ENCODE measurements around the gene IGLL1. TPM values are rescaled to one million over a fixed set of nuclear protein-coding genes. Genes with fewer than 3 reads are reported as not detected.
"Not testable (repeated sequence)": the region's sequence is repeated elsewhere in the genome, so short reads cannot be mapped to it uniquely, and the experiment has no call there.

The IGLL1 gene
- total RNA-seq, 1 experiment from 2014 or later, result not detected

DNA sequence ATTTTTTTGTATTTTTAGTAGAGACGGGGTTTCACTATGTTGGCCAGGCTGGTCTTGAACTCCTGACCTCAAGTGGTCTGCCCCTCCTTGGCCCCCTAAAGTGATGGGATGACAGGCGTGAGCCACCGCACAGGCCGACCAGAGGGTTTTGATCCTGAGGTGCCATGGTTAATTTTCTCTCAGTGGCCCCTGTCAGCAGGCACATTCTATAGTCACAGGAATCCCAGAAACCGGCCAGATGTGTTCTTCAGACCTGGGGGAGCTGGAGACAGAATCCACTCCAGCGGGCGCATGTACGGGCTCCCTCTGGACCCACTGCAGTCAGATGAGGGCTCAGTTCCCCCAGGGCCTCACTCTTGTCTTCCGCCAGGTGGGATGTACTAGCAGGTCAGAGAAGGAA lies 17.0 kb downstream of the IGLL1 start:
- Histone ChIP-seq H3K27me3 (ENCODE audit: control insufficient read depth, insufficient read depth, low read length) (no peaks in the 10 kb centered on the region), H3K36me3 (ENCODE audit: control insufficient read depth, insufficient read depth, low read length) (no peaks in the 10 kb centered on the region), H3K27ac (ENCODE audit: low read length) (no peak overlapping the region), H3K4me1 (ENCODE audit: control insufficient read depth, insufficient read depth, low read length) (no peaks in the 10 kb centered on the region), H3K4me3 (ENCODE audit: low read depth in 2 of 2, low read length in 2 of 2) (no peak overlapping the region), H3K9me3 (ENCODE audit: control insufficient read depth, insufficient read depth, low read depth, low read length) (no peaks in the 10 kb centered on the region)
- intact Hi-C loops (cut with micrococcal nuclease; ENCODE audit: unreplicated experiment), result no loop called here
- in situ Hi-C loops (cut with HindIII; ENCODE audit: low pct_unique_long_range_greater_than_20kb, low sequenced_read_pairs), result no loop called here
- TF ChIP-seq SIN3A (IDR thresholded peaks at IDR 0.05; ENCODE audit: borderline replicate concordance, insufficient read depth, low read depth, low read length) (no peak), POLR2AphosphoS5 (IDR thresholded peaks at IDR 0.05; ENCODE audit: low read depth, low read length) (no peak)
- CTCF ChIA-PET, result no interaction called here
- POLR2A ChIA-PET, result no interaction called here
- no peak for ATAC-seq
- DNase-seq (ENCODE audit: low read depth, low spot score), result no peak
- BruUV-seq (replicated peaks), result no TSS peak

DNA sequence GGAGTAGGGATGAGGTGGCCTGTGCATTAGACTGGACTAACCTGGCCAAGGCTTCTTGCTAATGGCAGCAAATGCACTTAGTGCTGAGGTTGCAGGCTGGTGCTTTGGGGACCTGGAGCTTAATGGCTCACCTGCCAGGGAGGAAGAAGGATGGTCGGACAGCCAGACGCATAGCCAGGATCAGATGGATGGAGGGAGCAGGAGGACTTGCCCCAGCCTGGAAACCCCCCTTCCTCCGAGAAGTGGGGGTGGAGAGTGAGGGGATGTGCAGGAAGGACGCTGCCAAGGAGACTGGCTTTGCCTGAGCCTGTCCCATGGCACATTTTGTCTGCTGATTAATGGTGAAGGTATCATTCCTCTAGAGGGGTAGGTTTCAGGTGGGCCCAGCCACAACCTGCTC lies 17.9 kb downstream of the IGLL1 start:
- Histone ChIP-seq H3K27me3 (ENCODE audit: control insufficient read depth, insufficient read depth, low read length) (no peaks in the 10 kb centered on the region), H3K4me3 (ENCODE audit: low read depth in 2 of 2, low read length in 2 of 2) (no peak overlapping the region), H3K36me3 (ENCODE audit: control insufficient read depth, insufficient read depth, low read length) (no peaks in the 10 kb centered on the region), H3K27ac (ENCODE audit: low read length) (no peak overlapping the region), H3K9me3 (ENCODE audit: control insufficient read depth, insufficient read depth, low read depth, low read length) (no peaks in the 10 kb centered on the region), H3K4me1 (ENCODE audit: control insufficient read depth, insufficient read depth, low read length) (no peaks in the 10 kb centered on the region)
- TF ChIP-seq, protein P1, sequence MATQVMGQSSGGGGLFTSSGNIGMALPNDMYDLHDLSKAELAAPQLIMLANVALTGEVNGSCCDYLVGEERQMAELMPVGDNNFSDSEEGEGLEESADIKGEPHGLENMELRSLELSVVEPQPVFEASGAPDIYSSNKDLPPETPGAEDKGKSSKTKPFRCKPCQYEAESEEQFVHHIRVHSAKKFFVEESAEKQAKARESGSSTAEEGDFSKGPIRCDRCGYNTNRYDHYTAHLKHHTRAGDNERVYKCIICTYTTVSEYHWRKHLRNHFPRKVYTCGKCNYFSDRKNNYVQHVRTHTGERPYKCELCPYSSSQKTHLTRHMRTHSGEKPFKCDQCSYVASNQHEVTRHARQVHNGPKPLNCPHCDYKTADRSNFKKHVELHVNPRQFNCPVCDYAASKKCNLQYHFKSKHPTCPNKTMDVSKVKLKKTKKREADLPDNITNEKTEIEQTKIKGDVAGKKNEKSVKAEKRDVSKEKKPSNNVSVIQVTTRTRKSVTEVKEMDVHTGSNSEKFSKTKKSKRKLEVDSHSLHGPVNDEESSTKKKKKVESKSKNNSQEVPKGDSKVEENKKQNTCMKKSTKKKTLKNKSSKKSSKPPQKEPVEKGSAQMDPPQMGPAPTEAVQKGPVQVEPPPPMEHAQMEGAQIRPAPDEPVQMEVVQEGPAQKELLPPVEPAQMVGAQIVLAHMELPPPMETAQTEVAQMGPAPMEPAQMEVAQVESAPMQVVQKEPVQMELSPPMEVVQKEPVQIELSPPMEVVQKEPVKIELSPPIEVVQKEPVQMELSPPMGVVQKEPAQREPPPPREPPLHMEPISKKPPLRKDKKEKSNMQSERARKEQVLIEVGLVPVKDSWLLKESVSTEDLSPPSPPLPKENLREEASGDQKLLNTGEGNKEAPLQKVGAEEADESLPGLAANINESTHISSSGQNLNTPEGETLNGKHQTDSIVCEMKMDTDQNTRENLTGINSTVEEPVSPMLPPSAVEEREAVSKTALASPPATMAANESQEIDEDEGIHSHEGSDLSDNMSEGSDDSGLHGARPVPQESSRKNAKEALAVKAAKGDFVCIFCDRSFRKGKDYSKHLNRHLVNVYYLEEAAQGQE (IDR thresholded peaks at IDR 0.05; ENCODE audit: insufficient read depth in 1 of 2, low read depth in 2 of 2, low read length in 1 of 2), result no peak
- TF ChIP-seq POLR2AphosphoS5 (IDR thresholded peaks at IDR 0.05; ENCODE audit: low read depth, low read length), result no peak
- no peak for ATAC-seq
- POLR2A ChIA-PET, result interaction anchor here (0.6 kb wide), 1 partner anchor 296 kb away, joined by 4 read pairs; no protein-coding TSS in a partner anchor
- in situ Hi-C loops (cut with HindIII; ENCODE audit: low pct_unique_long_range_greater_than_20kb, low sequenced_read_pairs), result no loop called here
- no peak for DNase-seq (ENCODE audit: low read depth, low spot score)
- BruUV-seq (replicated peaks), result no TSS peak
- intact Hi-C loops (cut with micrococcal nuclease; ENCODE audit: unreplicated experiment), result no loop called here
- CTCF ChIA-PET, result no interaction called here

DNA sequence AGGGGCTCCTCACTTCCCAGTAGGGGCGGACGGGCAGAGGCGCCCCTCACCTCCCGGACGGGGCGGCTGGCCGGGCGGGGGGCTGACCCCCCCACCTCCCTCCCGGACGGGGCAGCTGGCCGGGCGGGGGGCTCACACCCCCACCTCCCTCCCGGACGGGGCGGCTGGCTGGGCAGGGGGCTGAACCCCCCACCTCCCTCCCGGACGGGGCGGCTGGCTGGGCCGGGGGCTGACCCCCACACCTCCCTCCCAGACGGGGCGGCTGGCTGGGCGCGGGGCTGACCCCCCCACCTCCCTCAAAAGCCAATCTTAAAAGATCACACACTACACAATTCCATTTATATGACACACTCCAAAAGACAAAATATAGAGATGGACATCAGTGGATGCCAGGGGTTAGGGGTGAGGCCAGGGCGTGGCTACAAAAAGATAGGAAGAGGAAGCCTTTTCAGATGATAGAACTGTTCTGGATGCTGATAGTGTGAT lies 19.0 kb downstream of the IGLL1 start:
- POLR2A ChIA-PET; CTCF ChIA-PET; BruUV-seq (replicated peaks): not testable (repeated sequence)

DNA sequence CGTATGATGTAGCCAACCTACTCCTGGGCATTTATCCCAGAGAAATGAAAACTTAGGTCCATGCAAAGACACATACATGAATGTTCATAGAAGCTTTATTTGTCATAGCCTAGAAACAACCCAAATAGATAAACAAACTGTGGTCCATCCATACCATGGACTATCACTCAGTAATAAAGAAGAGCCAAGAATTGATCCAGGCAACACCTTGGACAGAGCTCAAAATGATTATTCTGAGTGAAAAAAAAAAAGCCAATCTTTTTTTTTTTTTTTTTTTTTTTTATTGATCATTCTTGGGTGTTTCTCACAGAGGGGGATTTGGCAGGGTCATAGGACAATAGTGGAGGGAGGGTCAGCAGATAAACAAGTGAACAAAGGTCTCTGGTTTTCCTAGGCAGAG lies 19.9 kb downstream of the IGLL1 start:
- H3K27ac ChIP-seq (ENCODE audit: low read length); in situ Hi-C loops (cut with HindIII; ENCODE audit: low pct_unique_long_range_greater_than_20kb, low sequenced_read_pairs); BruUV-seq (replicated peaks); H3K4me1 ChIP-seq (ENCODE audit: control insufficient read depth, insufficient read depth, low read length); H3K27me3 ChIP-seq (ENCODE audit: control insufficient read depth, insufficient read depth, low read length); H3K36me3 ChIP-seq (ENCODE audit: control insufficient read depth, insufficient read depth, low read length); DNase-seq (ENCODE audit: low read depth, low spot score); ATAC-seq; H3K4me3 ChIP-seq (ENCODE audit: low read depth in 2 of 2, low read length in 2 of 2); CTCF ChIA-PET; H3K9me3 ChIP-seq (ENCODE audit: control insufficient read depth, insufficient read depth, low read depth, low read length); POLR2A ChIA-PET; intact Hi-C loops (cut with micrococcal nuclease; ENCODE audit: unreplicated experiment): not testable (repeated sequence)

More for the DNA sequence above, 19.0 kb downstream of the IGLL1 start:
- H3K9me3 ChIP-seq (ENCODE audit: control insufficient read depth, insufficient read depth, low read depth, low read length); intact Hi-C loops (cut with micrococcal nuclease; ENCODE audit: unreplicated experiment); H3K27ac ChIP-seq (ENCODE audit: low read length); H3K36me3 ChIP-seq (ENCODE audit: control insufficient read depth, insufficient read depth, low read length); H3K4me1 ChIP-seq (ENCODE audit: control insufficient read depth, insufficient read depth, low read length); H3K27me3 ChIP-seq (ENCODE audit: control insufficient read depth, insufficient read depth, low read length); in situ Hi-C loops (cut with HindIII; ENCODE audit: low pct_unique_long_range_greater_than_20kb, low sequenced_read_pairs); DNase-seq (ENCODE audit: low read depth, low spot score); ATAC-seq; H3K4me3 ChIP-seq (ENCODE audit: low read depth in 2 of 2, low read length in 2 of 2): not testable (repeated sequence)

All from Panc1 (cell line).